Activated naive CD8-positive, alpha-beta T cell treated with anti-CD3 and anti-CD28 coated beads, Interleukin-2, amount 50 U/mL, for 24 hours (primary cell): ENCODE data around the gene NBEA.

Experiments
- ATAC-seq: fragments of 150-1000 bp; cut with Tn5 transposase; one replicate; pipeline ENCODE4 v1.10.0; 2021
- DNase-seq: peaks from one replicate; pipeline ENCODE4 v3.0.0; 2021
- H3K27ac Mint-ChIP-seq: one replicate; pipeline ENCODE4 v1.8.0; 2021; ENCODE audit warnings: mild to moderate bottlenecking, mixed read lengths
- H3K27me3 Mint-ChIP-seq: one replicate; pipeline ENCODE4 v1.8.0; 2021; ENCODE audit warnings: mixed read lengths
- H3K36me3 Mint-ChIP-seq: one replicate; pipeline ENCODE4 v1.8.0; 2021; ENCODE audit warnings: low read depth, mixed read lengths
- H3K4me1 Mint-ChIP-seq: one replicate; pipeline ENCODE4 v1.8.0; 2021; ENCODE audit warnings: mixed read lengths
- H3K4me3 Mint-ChIP-seq: one replicate; pipeline ENCODE4 v1.8.0; 2021; ENCODE audit warnings: mild to moderate bottlenecking, moderate library complexity, mixed read lengths
- H3K9me3 Mint-ChIP-seq: one replicate; pipeline ENCODE4 v1.8.0; 2021; ENCODE audit warnings: mixed read lengths

Gene NBEA

DNA sequence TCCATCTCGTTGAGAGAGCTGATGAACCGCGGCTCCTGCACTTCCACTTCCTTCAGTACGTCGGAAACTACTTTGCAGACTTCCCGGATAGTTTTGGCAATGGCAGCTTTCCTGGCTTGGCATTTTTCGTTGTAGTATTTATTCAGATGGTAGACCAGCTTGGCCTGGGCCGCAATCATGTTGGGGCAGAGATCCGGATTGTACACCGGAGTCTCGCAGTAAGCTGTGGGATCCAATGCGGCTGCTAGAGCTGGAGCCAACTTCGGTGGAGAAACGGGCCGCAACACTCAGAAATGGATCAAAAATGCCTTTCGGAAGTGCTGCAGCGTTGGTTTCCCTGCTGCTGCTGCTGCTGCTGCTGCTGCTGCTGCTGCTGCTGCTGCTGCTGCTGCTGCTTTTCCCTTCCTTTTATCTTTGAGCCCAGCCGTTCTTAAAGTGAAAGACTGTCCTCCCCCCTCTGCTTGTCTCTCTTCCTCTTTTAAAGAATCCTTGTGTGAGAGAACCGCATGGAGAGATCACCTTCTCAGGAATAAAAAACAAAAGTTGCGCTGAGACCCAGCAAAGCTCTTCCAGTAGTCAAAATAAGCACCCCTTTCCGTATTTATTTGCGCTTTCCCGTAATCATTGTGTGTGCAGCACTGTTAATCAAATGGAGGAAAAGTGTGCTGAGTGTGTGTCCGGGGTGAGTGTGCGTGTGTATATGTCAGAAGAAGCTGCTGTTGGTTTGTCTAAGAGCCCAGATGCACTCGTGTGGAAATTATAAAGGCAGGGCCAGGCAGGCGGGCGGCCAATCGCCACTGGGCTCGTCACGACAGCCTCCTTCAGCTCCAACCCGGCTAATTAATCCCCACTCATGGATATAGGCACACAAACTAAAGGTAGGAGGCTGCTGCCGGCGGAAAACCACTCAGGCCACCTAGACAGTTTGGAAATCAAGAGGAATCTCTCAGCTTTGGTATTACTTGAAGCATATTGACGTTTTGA lies 534.2 kb downstream of the NBEA start, which contains the start of gene MAB21L1:
Gene MAB21L1 (minus strand): TSS at position 730 of the 984 bp plus-strand sequence. CDS start 551 bp downstream, at position 179.
- H3K27me3 Mint-ChIP-seq = peaks cover 74% of the 10 kb centered on the region
- H3K4me1 Mint-ChIP-seq = peaks cover 26% of the 10 kb centered on the region
- peaks cover 15% of the 10 kb centered on the region for H3K9me3 Mint-ChIP-seq
- ATAC-seq = no peak
- H3K36me3 Mint-ChIP-seq = peaks cover 8% of the 10 kb centered on the region
- peak within 1 kb of the TSS; percentile 31 for H3K27ac Mint-ChIP-seq
- DNase-seq = no peak
- H3K4me3 Mint-ChIP-seq = peak within 1 kb of the TSS; percentile 80

DNA sequence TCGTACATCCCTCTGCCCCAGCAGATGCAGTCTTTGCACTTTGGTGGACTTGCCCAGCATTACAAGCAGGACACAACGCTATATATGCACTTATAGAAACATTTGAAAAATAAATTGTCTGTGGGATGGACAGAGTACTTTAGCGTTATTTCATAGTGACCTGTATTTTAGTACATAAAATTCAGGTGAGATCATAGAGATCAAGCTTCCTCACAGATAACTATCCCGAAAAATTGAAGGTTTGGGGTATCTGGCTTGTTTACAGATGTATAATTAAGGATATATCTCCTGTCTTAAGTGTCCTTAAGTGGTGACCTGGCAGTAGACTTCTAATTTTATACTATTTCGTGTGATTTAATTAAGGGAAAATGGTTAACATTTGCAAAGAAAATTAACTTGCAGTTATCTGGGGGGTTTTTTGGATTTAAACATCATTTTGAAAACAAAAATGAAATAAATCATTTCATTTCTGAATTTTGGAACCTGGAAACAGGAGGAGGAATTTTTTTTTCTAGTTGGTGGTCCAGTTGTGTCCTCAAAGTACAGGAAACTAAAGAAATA lies 535.4 kb downstream of the NBEA start:
- peaks cover 24% of the 10 kb centered on the region for H3K4me1 Mint-ChIP-seq

DNA sequence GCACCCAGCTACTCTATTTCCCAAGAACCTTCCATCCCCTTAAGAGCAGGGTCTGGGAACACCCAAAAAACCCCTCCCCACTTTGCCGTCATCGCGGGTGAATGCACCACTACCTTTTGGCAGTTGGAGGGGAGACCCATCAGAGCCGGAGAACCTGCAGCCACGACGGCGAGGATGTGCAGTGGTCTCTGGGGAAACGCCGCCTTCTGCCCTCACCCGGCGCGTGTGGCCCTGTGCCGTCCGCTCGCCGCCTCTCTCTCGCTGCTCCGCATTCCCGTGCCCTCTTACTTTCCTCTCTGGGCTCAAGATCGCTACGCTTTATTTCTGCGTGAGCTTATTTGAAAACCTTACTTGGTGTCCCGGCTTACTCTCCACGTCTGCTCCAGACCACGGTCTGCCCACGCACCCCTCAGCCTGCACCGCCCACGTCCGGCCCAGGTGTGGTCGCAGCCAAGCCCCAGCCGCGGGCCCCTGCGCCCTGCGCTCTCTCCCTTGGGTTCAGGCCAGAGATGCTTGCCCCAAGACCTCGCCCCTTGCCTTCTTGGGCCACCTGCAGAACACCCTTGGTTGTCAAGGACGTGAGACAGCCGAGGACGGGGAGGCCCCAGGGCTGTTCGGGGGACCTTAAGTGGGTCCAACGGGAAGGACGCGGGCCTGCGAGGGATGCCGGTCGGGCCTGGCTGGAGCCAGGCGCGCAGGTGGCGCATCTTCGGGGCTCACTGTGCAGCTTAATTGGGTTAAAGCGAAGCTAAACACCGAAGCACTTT lies 536.4 kb downstream of the NBEA start:
- Mint-ChIP-seq H3K4me1 (peaks cover 24% of the 10 kb centered on the region), H3K27me3 (peaks cover 59% of the 10 kb centered on the region), H3K27ac (no peak overlapping the region), H3K4me3 (peak overlapping the region; percentile 17), H3K36me3 (peaks cover 7% of the 10 kb centered on the region), H3K9me3 (peaks cover 9% of the 10 kb centered on the region)
- ATAC-seq (no peak), DNase-seq (no peak)

More for the DNA sequence above, 535.4 kb downstream of the NBEA start:
- Mint-ChIP-seq H3K36me3 (peaks cover 7% of the 10 kb centered on the region), H3K4me3 (no peak overlapping the region), H3K27ac (no peak overlapping the region), H3K27me3 (peaks cover 63% of the 10 kb centered on the region), H3K9me3 (peaks cover 9% of the 10 kb centered on the region)
- no peak for DNase-seq
- ATAC-seq = no peak

DNA sequence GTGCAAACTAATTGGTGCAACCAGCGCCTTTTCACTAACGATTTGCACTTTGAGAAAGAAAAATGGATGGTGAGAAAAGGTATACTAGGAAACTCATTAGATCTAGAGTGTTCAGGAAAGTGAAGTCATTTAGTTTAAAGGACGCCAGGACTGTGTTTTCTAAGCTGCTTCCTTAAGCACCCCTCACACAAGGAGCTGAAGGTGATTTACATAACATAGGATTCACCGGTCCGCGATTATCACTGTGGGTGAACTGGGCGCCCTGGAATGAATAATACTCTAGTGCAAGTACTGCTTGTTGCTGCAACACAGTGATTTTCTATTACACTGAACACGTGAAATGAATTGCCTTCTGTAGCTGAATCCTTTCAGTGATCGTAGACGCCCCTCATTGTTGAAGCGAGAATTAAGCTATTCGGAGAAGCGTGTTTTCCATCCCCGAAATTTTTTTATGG lies 537.0 kb downstream of the NBEA start:
- Mint-ChIP-seq H3K27ac (no peak overlapping the region), H3K9me3 (peaks cover 4% of the 10 kb centered on the region), H3K27me3 (peaks cover 54% of the 10 kb centered on the region), H3K36me3 (peaks cover 7% of the 10 kb centered on the region), H3K4me3 (no peak overlapping the region), H3K4me1 (peaks cover 24% of the 10 kb centered on the region)
- ATAC-seq = no peak
- no peak for DNase-seq

DNA sequence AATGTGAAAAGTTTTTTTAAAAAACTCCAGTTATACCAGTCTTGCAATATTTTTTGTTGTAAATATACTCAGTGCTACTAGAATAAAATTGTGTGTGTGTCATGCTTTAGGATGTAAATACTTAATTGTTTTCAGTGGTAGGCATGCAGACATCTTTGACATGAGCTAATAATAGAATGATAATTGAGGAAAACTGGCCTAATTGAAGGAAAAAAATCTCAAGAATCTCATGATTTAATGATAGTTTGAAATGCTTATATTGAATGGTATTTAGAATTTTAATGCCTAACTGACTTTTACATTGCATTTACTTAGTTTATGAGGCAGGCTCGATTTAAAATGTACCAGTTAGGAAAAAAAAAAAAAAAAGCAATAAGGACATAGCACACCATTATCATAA lies 537.6 kb downstream of the NBEA start:
- no peak overlapping the region for H3K27ac Mint-ChIP-seq
- no peak overlapping the region for H3K4me3 Mint-ChIP-seq
- ATAC-seq = no peak
- no peak for DNase-seq
- peaks cover 24% of the 10 kb centered on the region for H3K4me1 Mint-ChIP-seq
- peaks cover 49% of the 10 kb centered on the region for H3K27me3 Mint-ChIP-seq
- H3K36me3 Mint-ChIP-seq = peaks cover 4% of the 10 kb centered on the region
- peaks cover under 1% of the 10 kb centered on the region for H3K9me3 Mint-ChIP-seq

DNA sequence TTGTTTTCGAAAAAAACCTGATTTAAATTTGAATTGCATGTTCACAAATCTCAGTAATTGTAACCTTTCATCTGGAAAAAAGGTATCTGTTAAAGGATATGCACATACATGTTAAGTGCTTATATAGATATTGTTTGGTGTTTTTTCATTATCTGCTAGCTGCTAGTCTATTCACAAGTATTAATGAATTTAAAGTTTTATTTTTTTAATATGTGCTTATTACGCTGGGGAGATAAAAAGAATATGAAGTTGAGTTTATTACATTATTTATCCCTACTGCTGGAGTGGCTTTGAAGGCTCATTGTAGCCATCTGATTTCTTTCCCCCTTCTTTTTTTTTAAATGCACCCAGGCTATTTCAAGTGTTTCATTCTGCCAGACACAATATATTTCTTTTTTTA lies 538.3 kb downstream of the NBEA start:
- ATAC-seq (no peak), DNase-seq (no peak)
- Mint-ChIP-seq H3K36me3 (peaks cover 4% of the 10 kb centered on the region), H3K4me3 (no peak overlapping the region), H3K9me3 (no peaks in the 10 kb centered on the region), H3K27me3 (peaks cover 43% of the 10 kb centered on the region), H3K27ac (no peak overlapping the region), H3K4me1 (peaks cover 23% of the 10 kb centered on the region)

DNA sequence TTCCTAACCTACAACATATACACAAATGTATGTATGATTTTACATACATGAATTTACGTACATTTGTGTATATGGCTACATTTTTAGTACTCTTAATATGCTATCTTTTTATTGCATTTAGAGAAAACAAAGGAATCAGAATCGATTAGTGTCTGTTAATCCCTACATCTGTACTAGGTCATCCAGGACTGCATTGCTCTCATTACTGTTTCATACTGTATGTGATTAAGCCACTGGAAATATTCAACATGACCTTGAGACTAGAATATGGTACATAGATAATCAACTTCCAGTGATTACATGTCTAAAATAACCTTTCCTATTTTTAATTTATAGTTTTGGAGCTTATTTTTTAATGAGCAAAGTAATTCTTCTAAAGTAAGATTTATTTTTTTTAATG lies 539.7 kb downstream of the NBEA start:
- DNase-seq = no peak
- no peak overlapping the region for H3K4me3 Mint-ChIP-seq
- H3K27me3 Mint-ChIP-seq = peaks cover 29% of the 10 kb centered on the region
- no peaks in the 10 kb centered on the region for H3K9me3 Mint-ChIP-seq
- ATAC-seq = no peak
- peaks cover 9% of the 10 kb centered on the region for H3K4me1 Mint-ChIP-seq
- no peaks in the 10 kb centered on the region for H3K36me3 Mint-ChIP-seq
- H3K27ac Mint-ChIP-seq = no peak overlapping the region

DNA sequence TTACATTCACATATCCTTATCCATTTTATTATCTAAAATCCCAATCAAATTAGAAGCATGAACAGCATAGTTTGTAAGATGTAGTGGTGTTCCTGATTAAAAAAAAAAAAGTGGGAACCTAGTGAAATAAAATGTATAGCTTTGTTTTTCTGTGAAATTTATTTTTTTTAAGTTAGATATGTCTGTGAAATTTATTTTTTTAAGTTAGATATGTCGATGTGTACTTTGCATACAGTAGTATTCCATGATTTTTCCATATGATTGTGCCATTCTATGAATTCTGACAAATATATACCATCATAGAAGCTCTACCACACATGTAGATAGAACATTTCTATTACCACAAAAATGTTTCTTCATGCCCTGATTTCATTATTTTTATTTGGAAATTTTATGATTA lies 540.5 kb downstream of the NBEA start:
- Mint-ChIP-seq H3K9me3 (no peaks in the 10 kb centered on the region), H3K4me1 (peaks cover 6% of the 10 kb centered on the region), H3K27me3 (peaks cover 21% of the 10 kb centered on the region), H3K27ac (no peak overlapping the region), H3K4me3 (no peak overlapping the region), H3K36me3 (no peaks in the 10 kb centered on the region)
- no peak for DNase-seq
- ATAC-seq = no peak

DNA sequence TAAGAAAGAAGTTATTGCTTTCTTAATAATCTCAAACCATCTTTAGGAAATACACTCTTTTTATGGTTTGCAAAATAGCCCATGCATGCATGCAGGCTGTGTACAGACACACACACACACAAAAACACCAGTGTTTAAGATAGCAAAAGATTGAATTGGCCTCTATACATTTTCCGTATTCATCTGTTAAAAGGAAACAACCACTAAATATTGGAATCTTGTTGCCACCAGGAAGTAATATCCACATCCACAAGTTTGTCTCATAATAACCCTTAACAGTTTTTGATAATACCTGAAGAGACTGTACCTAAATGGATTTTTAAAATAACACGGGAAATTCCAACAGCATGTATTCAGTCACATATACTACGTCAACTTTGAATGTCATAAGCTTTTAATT lies 541.7 kb downstream of the NBEA start:
- Mint-ChIP-seq H3K27me3 (peaks cover 10% of the 10 kb centered on the region), H3K4me3 (no peak overlapping the region), H3K9me3 (no peaks in the 10 kb centered on the region), H3K36me3 (no peaks in the 10 kb centered on the region), H3K4me1 (no peaks in the 10 kb centered on the region), H3K27ac (no peak overlapping the region)
- no peak for ATAC-seq
- no peak for DNase-seq

DNA sequence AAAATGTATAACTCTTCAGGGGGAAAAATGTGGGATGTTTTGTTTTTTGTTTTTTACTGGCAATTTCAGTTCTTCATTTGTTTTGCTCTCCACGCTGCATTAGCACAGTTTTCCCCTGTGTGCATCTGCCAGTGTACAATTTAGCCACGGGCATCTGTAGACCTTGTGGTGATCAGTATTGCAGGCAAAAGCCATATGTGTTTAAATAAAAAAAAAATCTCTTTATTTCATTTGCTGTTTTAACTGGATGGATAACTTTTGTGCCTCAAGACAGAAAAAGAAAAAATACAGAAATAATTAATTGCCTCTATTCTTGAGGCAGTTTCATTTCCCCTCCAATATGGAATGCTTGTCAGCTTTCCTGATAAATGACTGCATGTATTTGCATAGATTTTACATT lies 542.3 kb downstream of the NBEA start:
- Mint-ChIP-seq H3K36me3 (no peaks in the 10 kb centered on the region), H3K9me3 (no peaks in the 10 kb centered on the region), H3K27me3 (peaks cover 3% of the 10 kb centered on the region), H3K4me1 (no peaks in the 10 kb centered on the region), H3K27ac (no peak overlapping the region), H3K4me3 (no peak overlapping the region)
- DNase-seq (no peak), ATAC-seq (no peak)

DNA sequence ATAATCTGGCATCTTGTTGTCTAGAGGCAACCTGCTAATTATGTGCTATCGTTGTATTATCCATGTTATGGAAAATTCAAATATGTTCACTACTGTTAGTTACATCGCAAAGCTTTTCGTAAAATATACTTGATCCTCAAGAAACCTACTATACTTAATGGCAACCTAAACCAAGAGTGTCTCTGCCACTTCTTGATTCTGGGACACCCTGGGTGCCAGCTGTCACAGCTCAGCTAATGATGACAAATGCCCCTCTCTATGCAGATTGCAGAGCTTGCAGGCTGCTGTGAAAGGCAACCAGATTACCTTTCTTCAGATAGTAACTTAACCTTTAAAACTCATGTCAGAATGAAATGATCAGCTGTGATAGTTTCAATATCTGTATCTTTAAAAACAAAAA lies 543.4 kb downstream of the NBEA start:
- Mint-ChIP-seq H3K36me3 (no peaks in the 10 kb centered on the region), H3K9me3 (no peaks in the 10 kb centered on the region), H3K27ac (no peak overlapping the region), H3K27me3 (peaks cover 3% of the 10 kb centered on the region), H3K4me3 (no peak overlapping the region), H3K4me1 (no peaks in the 10 kb centered on the region)
- DNase-seq = no peak
- ATAC-seq = no peak

DNA sequence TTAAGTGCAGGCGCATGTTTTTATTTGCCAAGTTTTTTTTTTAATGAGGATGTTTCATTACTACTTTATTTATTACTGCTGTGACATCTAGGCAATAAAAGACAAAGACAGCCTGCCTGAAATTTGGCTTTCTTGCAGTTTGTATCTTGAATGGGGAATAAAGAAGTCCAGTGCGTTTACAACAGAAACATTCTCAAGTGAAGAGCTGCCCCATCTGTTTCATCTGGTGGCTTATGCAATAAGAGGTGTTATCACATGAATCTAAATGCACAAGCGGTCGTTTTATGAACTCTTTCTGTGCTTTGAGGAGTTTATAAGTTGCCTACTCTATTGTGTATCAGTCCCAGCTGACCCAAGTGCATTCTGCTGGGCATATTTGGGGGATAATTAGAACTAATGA lies 547.0 kb downstream of the NBEA start:
- Mint-ChIP-seq H3K9me3 (no peaks in the 10 kb centered on the region), H3K27me3 (no peaks in the 10 kb centered on the region), H3K27ac (no peak overlapping the region), H3K4me1 (no peaks in the 10 kb centered on the region), H3K4me3 (no peak overlapping the region), H3K36me3 (no peaks in the 10 kb centered on the region)
- ATAC-seq = no peak
- DNase-seq = no peak

DNA sequence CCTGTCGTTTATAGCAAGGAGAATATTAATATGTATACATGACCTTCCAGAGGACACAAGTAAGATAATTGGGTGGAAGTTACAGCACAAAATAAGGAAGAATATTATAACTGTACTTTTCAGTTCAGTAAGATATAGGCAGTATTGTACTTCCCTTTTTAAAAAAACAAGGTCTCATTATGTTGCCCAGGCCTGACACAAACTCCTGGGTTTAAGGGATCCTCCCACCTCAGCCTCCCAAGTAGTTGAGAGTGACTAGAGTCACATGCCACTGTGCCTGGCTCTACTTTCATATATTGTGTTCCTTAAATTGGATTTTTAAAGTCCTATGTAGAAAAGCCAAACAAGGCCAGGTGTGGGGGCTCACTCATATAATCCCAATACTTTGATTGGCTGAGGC lies 553.9 kb downstream of the NBEA start:
- H3K27ac Mint-ChIP-seq = no peak overlapping the region
- no peaks in the 10 kb centered on the region for H3K27me3 Mint-ChIP-seq
- no peak for DNase-seq
- peaks cover 13% of the 10 kb centered on the region for H3K9me3 Mint-ChIP-seq
- H3K36me3 Mint-ChIP-seq = no peaks in the 10 kb centered on the region
- H3K4me3 Mint-ChIP-seq = no peak overlapping the region
- H3K4me1 Mint-ChIP-seq = no peaks in the 10 kb centered on the region
- ATAC-seq = no peak

DNA sequence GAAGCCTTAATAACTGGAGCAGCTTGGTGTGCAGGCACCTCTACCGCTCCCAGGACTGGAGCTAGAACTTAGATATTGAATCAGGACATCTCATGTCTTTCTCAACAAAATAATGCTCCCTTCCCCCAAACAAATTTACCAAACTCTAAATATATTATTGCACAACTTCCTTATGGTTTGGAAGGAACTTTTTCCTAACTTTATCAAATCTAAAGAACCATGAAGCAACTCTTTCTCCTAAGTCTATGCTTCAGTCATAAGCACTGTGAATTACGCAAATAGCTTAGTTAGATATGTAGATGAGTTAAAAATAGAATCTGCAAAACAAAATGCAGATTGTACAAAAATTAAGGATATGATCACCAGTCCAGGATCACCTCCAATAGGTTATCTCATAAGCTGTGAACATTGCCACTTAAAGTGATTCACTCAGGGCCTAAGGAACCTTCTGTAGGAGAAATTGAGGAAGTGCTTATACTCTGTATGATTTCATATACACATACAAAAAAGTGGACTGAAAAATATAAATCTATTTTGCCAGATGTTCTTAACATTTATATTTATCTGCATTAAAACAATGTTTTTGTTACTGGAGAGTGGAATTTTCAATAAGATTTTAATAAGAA lies 554.8 kb downstream of the NBEA start:
- peaks cover 13% of the 10 kb centered on the region for H3K9me3 Mint-ChIP-seq
- no peak overlapping the region for H3K27ac Mint-ChIP-seq
- H3K27me3 Mint-ChIP-seq = no peaks in the 10 kb centered on the region
- no peaks in the 10 kb centered on the region for H3K4me1 Mint-ChIP-seq
- H3K4me3 Mint-ChIP-seq = no peak overlapping the region
- no peaks in the 10 kb centered on the region for H3K36me3 Mint-ChIP-seq
- ATAC-seq (no peak), DNase-seq (no peak)
